ENCODE measurements around the gene CFAP299.

The CFAP299 gene

GRCh38 chr4:80420638-80421037, 85.1 kb downstream of the CFAP299 start:
- no peak for DNase-seq (ENCODE audit: low read depth)
- no peak for TF ChIP-seq CTCF (IDR thresholded peaks at IDR 0.05; ENCODE audit: low read length, missing control alignments)
- H3K4me3 ChIP-seq (replicated peaks; ENCODE audit: low read depth, low read length) = no peak overlapping the region

- TF ChIP-seq CTCF (IDR thresholded peaks at IDR 0.05; ENCODE audit: low read length, missing control alignments) = no peak
Observed at GRCh38 chr4:80422727-80423404, 87.3 kb downstream of the CFAP299 start.

GRCh38 chr4:80423553-80424224, 88.2 kb downstream of the CFAP299 start:
- no peak for DNase-seq (ENCODE audit: low read depth)
- no peak overlapping the region for H3K4me3 ChIP-seq (replicated peaks; ENCODE audit: low read depth, low read length)
- TF ChIP-seq CTCF (IDR thresholded peaks at IDR 0.05; ENCODE audit: low read length, missing control alignments) = no peak

More at GRCh38 chr4:80422727-80423404, 87.3 kb downstream of the CFAP299 start:
- no peak for DNase-seq (ENCODE audit: low read depth)
- no peak overlapping the region for H3K4me3 ChIP-seq (replicated peaks; ENCODE audit: low read depth, low read length)

- TF ChIP-seq CTCF (IDR thresholded peaks at IDR 0.05; ENCODE audit: low read length, missing control alignments) = no peak
Observed at GRCh38 chr4:80424225-80424581, 88.7 kb downstream of the CFAP299 start.

GRCh38 chr4:80425124-80426100, 89.9 kb downstream of the CFAP299 start:
- TF ChIP-seq CTCF (IDR thresholded peaks at IDR 0.05; ENCODE audit: low read length, missing control alignments) = no peak
- H3K4me3 ChIP-seq (replicated peaks; ENCODE audit: low read depth, low read length) = no peak overlapping the region
- no peak for DNase-seq (ENCODE audit: low read depth)

More at GRCh38 chr4:80424225-80424581, 88.7 kb downstream of the CFAP299 start:
- no peak overlapping the region for H3K4me3 ChIP-seq (replicated peaks; ENCODE audit: low read depth, low read length)
- no peak for DNase-seq (ENCODE audit: low read depth)

GRCh38 chr4:80431203-80431965, 95.9 kb downstream of the CFAP299 start:
- no peak for TF ChIP-seq CTCF (IDR thresholded peaks at IDR 0.05; ENCODE audit: low read length, missing control alignments)
- DNase-seq (ENCODE audit: low read depth) = no peak
- no peak overlapping the region for H3K4me3 ChIP-seq (replicated peaks; ENCODE audit: low read depth, low read length)

All from fibroblast of pulmonary artery (primary cell).